HL-60 (cell line): Measurements from ENCODE around the gene PLEKHG4B.

Experiments
- CTCF ChIP-seq: IDR thresholded peaks from one replicate; pipeline ENCODE4 v1.5.1; 2011; ENCODE audit warnings: low read length, control low read depth, inconsistent platforms; ENCODE audit not compliant: insufficient read depth
- POLR2AphosphoS5 ChIP-seq: IDR thresholded peaks from 2 replicates; pipeline ENCODE4 v1.6.1; 2012; ENCODE audit warnings: low read depth
- REST ChIP-seq: IDR thresholded peaks from 2 replicates; pipeline ENCODE4 v1.6.1; 2012; ENCODE audit warnings: low read depth; ENCODE audit not compliant: insufficient replicate concordance

DNA sequence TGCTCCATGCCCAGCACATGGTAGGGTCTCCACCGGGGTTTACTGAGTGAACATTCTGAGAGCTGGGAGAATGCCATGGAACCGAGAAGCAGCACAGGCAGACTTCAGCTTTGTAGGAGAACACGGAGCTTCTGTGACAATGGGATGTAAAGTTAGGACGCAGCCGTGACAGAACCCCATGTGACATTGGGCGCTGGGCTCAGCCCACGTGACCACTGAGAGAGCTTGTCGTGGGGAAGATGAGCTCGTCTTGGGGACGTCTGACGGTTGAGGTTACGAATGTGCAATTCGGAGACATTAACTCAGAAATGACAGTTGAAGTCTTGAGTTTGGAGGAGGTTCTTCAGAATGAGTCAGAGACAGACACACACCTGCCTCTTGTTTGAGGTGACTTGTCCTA lies 139.7 kb downstream of the PLEKHG4B start:
- no peak for TF ChIP-seq CTCF
- TF ChIP-seq POLR2AphosphoS5 = no peak
- no peak for TF ChIP-seq REST
